GM21390 (cell line): ENCODE results near the gene SLC36A1.

Experiments
- ATAC-seq: cut with Tn5 transposase; IDR thresholded peaks from one replicate; pipeline ENCODE4 v1.9.1; 2021; ENCODE audit not compliant: unreplicated experiment

The SLC36A1 gene

GRCh38 chr5:151531581-151531980, 84.2 kb downstream of the SLC36A1 start:
- no peak for ATAC-seq

- ATAC-seq, result no peak
Measured at GRCh38 chr5:151532416-151532815, 85.0 kb downstream of the SLC36A1 start.

- ATAC-seq, result no peak
Measured at GRCh38 chr5:151534350-151534749, 86.9 kb downstream of the SLC36A1 start.

GRCh38 chr5:151537044-151537443, 89.6 kb downstream of the SLC36A1 start:
- no peak for ATAC-seq

GRCh38 chr5:151541571-151541970, 94.2 kb downstream of the SLC36A1 start:
- no peak for ATAC-seq
